ENCODE results near the gene RPP30. TPM values are rescaled to one million over a fixed set of nuclear protein-coding genes. Genes with fewer than 3 reads are reported as not detected.

RPP30 gene
- total RNA-seq, 1 donor from 2014 or later: 31.5 TPM

GRCh38 chr10:90945491-90946070, 73.8 kb downstream of the RPP30 start:
- TF ChIP-seq CTCF (IDR thresholded peaks at IDR 0.05; ENCODE audit: partially characterized antibody, unreplicated experiment): no peak
- Mint-ChIP-seq H3K36me3 (ENCODE audit: unreplicated experiment) (no peaks in the 10 kb centered on the region), H3K4me1 (ENCODE audit: low read depth, unreplicated experiment) (no peaks in the 10 kb centered on the region), H3K27ac (ENCODE audit: unreplicated experiment) (no peak overlapping the region), H3K9me3 (ENCODE audit: unreplicated experiment) (no peaks in the 10 kb centered on the region), H3K27me3 (ENCODE audit: unreplicated experiment) (no peaks in the 10 kb centered on the region), H3K4me3 (ENCODE audit: unreplicated experiment) (no peak overlapping the region)
- no peak for DNase-seq

- TF ChIP-seq CTCF (IDR thresholded peaks at IDR 0.05; ENCODE audit: partially characterized antibody, unreplicated experiment): no peak
- H3K36me3 Mint-ChIP-seq (ENCODE audit: unreplicated experiment): peaks cover under 1% of the 10 kb centered on the region
- H3K4me1 Mint-ChIP-seq (ENCODE audit: low read depth, unreplicated experiment): no peaks in the 10 kb centered on the region
- DNase-seq: no peak
- H3K9me3 Mint-ChIP-seq (ENCODE audit: unreplicated experiment): no peaks in the 10 kb centered on the region
- H3K27ac Mint-ChIP-seq (ENCODE audit: unreplicated experiment): no peak overlapping the region
- no peak overlapping the region for H3K4me3 Mint-ChIP-seq (ENCODE audit: unreplicated experiment)
- peaks cover 3% of the 10 kb centered on the region for H3K27me3 Mint-ChIP-seq (ENCODE audit: unreplicated experiment)
Measured at GRCh38 chr10:90947030-90947960, 75.5 kb downstream of the RPP30 start.

Other genes with a start within 250 kb of the RPP30 start
- gene HTR7, start 13.9 kb upstream of the RPP30 start, total RNA-seq (ENCODE audit: unreplicated experiment): 13.3 TPM
- gene ANKRD1, start 49.1 kb downstream of the RPP30 start, total RNA-seq (ENCODE audit: unreplicated experiment): not detected

Measured in glutamatergic neuron (in vitro differentiated cells).